AG09319 (cell line): ENCODE data around the gene CDC5L.

ENCODE experiments used
- DNase-seq: peaks from one replicate; pipeline ENCODE4 v3.0.0-alpha.2; 2010; ENCODE audit warnings: low read depth; ENCODE audit errors: extremely low read depth
- TF ChIP-seq, protein P1 (sequence below): IDR thresholded peaks from 2 replicates; pipeline ENCODE4 v1.5.1; 2011; ENCODE audit warnings: low read depth, mild to moderate bottlenecking, inconsistent platforms, low read length, moderate library complexity

CDC5L gene

DNA sequence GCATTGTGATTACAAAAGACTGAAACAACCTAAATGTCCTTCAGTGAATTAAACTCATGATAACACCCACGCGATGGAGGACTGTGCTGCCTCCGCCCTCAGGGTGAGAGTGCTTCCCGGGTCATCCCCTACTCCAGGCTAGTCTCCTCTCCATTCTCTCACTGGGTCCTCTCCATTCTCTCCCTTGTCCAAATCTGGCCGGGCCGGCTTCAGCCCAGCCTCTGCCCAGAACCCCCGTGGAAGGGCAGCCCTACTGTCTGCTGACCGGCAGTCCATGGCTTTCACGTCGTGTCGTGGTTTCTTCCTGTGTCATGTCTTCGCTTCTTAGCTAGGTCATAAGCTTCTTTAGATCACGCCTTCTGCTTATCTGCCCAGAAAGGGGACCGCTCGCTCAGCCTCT is 74.8 kb downstream of the CDC5L start:
- TF ChIP-seq, protein P1, sequence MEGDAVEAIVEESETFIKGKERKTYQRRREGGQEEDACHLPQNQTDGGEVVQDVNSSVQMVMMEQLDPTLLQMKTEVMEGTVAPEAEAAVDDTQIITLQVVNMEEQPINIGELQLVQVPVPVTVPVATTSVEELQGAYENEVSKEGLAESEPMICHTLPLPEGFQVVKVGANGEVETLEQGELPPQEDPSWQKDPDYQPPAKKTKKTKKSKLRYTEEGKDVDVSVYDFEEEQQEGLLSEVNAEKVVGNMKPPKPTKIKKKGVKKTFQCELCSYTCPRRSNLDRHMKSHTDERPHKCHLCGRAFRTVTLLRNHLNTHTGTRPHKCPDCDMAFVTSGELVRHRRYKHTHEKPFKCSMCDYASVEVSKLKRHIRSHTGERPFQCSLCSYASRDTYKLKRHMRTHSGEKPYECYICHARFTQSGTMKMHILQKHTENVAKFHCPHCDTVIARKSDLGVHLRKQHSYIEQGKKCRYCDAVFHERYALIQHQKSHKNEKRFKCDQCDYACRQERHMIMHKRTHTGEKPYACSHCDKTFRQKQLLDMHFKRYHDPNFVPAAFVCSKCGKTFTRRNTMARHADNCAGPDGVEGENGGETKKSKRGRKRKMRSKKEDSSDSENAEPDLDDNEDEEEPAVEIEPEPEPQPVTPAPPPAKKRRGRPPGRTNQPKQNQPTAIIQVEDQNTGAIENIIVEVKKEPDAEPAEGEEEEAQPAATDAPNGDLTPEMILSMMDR, result no peak
- DNase-seq, result no peak

DNA sequence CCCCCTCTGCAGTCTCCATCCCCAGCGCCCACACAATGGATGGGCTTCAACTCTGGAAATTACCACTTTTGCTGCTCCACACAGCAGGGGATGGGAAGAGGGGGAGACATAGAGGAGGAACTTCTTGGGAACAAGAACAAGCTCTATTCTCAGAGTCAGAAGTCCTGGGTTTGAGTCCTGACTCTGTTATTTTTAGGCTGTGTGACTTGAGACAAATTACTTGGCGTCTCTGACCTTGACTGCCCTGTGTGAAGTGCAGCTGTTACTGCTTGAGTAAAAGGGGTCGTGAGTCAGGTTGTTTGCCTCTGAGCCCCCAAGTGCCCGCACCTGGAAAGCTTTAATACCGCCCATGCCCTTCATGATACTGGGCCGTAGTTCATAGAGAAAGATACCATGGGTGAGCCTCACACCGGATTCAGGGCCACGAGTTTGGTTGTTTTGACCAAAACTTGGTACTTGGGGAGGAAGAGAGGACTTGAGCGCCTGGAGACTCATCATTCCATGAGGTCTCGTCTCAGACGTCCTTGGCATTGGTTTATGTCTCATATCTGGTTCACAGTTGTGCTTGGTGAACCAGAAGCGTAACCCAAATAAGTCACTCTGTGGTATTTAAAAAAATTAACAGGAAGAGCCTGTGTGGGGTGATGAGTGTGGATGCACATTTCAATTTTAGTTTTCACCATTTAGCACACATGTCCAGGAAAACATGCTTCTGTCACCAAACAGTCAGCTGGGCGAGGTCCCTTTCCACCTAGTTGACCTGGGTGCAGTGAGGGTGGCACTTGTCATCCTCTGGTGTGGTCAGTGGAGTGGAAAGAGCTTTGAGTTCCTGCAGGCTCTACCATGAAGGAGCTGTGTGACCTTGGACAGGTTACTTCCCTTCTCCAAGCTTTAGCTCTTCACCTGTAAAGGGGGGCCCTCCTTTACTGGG is 75.6 kb downstream of the CDC5L start:
- TF ChIP-seq, protein P1, result no peak
- DNase-seq, result no peak

DNA sequence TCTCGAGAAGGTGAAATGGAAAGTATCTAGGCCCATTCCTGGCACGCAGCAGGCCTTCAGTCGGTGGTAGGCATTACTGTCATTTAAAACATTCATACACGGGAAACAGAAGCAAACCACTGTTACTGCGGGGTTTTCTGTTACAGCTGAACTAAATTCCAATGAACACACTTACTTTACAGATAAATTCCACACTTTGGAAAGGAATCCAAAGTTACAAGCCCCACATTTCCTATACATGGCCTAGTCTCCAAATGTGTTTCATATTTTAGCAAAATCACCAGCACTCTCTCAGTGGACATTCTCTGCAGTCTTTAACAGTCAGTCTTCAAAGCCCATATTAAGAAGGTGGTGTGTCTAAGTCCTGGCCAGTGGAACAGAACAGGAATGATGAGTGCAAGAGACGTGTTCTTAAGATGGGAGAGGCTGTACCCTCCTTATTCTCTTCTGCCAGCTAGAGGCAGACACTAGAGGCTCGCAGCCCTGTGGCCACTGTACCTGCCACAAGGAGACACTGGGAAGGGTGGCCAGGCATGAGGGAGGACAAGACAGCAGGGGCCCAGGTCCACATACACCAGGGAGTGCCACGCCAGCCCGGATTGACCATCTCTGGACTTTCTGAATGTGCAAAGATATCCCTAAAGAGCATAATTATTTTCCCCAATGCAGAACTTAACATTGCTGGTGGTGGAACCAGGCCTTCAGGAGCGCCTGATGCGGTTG is 76.4 kb downstream of the CDC5L start:
- no peak for DNase-seq
- TF ChIP-seq, protein P1, result no peak

DNA sequence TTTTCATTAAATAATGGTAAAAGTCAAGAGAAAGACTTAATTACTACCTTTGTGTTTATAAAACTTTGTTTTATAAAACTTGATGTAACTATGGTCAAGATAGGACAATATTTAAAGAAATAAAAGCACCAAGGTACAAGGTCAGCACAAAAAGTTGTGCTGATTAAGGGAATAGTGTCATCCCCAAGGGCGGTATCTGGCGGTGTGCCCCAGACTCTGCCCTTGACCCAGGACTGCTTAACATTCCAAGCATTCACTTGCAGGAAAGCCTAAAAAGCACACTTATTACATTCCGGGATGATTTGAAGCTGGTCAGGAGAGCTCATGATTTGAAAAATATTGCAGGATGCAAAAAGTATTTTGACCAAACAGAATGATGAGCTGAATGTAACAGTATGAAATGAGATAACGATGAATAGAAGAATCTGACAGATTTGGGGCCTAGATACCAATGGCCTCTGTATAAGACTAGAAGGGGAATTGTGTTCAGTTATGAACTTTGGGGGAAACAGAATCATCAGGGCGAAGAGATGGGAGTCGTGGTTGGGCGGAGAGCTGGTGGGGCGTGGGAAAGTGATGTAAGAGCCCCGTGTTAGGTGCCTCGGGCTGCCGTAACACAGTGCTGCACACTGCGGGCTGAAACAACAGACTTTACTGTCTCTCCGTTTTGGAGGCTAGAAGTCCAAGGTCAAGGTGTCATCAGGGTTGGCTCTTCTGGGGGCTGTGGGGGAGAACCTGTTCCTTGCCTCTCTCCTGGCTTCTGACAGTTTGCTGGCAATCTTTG is 77.2 kb downstream of the CDC5L start:
- TF ChIP-seq, protein P1, result no peak
- DNase-seq, result peak; percentile 15

DNA sequence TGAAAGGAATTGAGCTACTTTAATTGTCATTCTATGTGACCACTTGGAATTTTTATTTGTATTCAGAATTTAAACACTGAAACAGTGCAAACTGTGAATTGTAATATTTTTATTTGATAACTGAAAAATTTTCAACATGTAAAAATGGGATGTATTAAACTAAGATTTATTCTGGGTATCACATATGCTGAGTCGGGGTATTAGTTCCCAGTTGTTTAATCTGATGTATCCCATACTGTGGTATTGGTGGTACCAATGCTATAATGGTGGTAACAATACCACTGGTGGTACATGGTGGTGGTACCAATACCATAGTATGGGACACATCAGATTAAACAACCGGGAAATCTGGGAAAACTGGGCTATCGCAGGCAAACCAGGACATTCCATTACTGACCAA is 79.4 kb downstream of the CDC5L start:
- TF ChIP-seq, protein P1, result no peak
- DNase-seq, result no peak

DNA sequence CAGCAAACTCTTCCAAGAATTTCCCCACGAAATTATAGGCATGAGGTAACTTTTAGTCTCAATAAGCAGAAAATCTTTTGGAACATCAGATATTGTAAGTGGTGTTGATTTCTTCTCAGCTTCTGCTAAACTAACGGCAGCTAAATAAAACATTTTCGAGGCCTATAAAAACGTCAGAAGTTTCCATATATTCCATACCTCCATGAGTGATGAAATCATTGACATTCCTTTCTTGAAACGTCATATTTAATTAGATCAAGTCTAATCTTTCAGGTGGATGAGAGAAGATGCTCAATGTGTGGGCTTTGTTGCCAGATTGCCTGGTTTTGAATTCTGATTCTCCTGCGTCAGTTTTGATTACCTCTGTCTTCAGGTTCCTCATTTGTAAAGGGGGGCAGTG is 81.3 kb downstream of the CDC5L start:
- DNase-seq, result no peak
- TF ChIP-seq, protein P1, result no peak
